BJ (cell line): ENCODE results near the gene NGRN. TPM values are rescaled to one million over a fixed set of nuclear protein-coding genes. Genes with fewer than 3 reads are reported as not detected.

Experiments
- CTCF ChIA-PET: fragments of 350-600 bp; formaldehyde crosslinking; extraction: SDS; loops from one replicate; lab custom pipeline; 2021; ENCODE audit warnings: antibody characterized with exemption, inconsistent platforms; lab: Yijun Ruan, JAX
- POLR2A ChIA-PET: fragments of 300-600 bp; sonication (Branson Sonifier 250); formaldehyde crosslinking; extraction: SDS; loops from one replicate; lab custom pipeline; 2021; ENCODE audit warnings: antibody characterized with exemption; lab: Charles Lee
- DNase-seq: peaks from one replicate; pipeline ENCODE4 v3.0.0-alpha.2; 2011; ENCODE audit warnings: low read depth
- H3K27me3 ChIP-seq: 2 replicates; pipeline ENCODE4 v1.6.0; 2011; ENCODE audit warnings: low read length; ENCODE audit not compliant: control insufficient read depth, insufficient read depth
- H3K36me3 ChIP-seq: 2 replicates; pipeline ENCODE4 v1.5.1; 2011; ENCODE audit warnings: low read length; ENCODE audit not compliant: control insufficient read depth, insufficient read depth
- H3K4me3 ChIP-seq: 2 replicates; pipeline ENCODE4 v1.5.1; 2011; ENCODE audit warnings: low read depth, mild to moderate bottlenecking, control low read depth, low read length
- polyA plus RNA-seq: library from polyadenylated mRNA; depleted of rRNA; stranded (reverse); fragments of >200 nt; gene quantifications from 2 replicates; pipeline ENCODE4 v1.2.3, GENCODE V29; 2011
- TF ChIP-seq, protein P1 (sequence below): IDR thresholded peaks from 2 replicates; pipeline ENCODE4 v1.5.1; 2011; ENCODE audit warnings: low read depth, mild to moderate bottlenecking, control low read depth, inconsistent platforms, low read length, moderate library complexity; ENCODE audit not compliant: insufficient read depth

NGRN gene
- polyA plus RNA-seq, 1 experiment = 63.5 TPM

DNA sequence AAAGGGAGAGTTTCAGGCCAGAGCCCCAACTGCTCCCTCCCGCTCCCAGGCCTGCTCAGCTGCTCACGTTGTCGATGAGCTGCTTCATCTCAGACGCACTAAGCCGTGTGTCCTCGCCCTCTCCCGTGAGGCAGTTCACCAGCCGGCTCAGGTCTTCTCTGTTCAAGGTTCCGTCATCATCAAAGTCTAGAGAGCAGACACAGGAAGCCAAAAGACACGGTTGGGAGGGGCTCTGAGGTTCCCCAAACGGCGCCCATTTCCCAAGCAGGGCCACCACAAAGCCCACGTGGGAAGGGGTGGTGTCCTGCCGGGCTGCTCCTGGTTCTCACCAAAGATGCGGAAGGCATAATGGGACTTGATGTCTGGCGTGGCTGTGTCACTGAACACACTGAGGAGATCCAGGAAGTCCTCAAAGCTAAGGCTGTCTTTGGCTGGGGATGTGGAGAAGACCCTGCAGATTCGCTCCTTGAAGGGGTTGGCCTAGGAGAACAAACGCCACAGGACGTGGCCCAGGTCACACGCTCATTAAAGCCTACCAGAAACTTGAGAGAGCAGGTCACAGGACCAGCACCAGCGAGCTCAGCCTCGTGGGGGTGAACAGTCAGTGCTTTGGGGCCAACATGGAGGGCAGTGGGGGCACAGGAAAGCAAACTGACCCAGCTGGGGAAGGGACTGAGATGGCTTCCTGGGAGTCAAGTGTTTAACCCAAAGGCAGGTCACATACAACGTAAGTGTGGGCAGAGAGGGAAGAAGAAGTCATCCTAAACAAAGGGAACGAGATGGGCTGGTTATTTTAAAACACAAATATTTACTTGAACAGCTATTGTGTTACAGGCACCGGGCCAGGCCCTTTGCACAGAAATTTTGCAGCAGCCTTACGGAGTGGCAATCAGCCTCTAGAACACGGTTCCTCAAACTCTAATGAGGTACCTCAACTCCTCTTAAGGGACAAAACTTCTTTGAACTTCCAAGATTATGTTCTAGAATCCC, 34.1 kb upstream of the NGRN start:
- Histone ChIP-seq H3K27me3 (no peaks in the 10 kb centered on the region), H3K4me3 (no peak overlapping the region), H3K36me3 (peaks cover 18% of the 10 kb centered on the region)
- DNase-seq = no peak
- ChIA-PET CTCF (interaction anchor here (0.9 to 5.2 kb wide), 3 partner anchors 8 to 78 kb away, joined by 3 to 46 read pairs (median 4); no protein-coding TSS in a partner anchor), POLR2A (no interaction called here)
- TF ChIP-seq, protein P1, sequence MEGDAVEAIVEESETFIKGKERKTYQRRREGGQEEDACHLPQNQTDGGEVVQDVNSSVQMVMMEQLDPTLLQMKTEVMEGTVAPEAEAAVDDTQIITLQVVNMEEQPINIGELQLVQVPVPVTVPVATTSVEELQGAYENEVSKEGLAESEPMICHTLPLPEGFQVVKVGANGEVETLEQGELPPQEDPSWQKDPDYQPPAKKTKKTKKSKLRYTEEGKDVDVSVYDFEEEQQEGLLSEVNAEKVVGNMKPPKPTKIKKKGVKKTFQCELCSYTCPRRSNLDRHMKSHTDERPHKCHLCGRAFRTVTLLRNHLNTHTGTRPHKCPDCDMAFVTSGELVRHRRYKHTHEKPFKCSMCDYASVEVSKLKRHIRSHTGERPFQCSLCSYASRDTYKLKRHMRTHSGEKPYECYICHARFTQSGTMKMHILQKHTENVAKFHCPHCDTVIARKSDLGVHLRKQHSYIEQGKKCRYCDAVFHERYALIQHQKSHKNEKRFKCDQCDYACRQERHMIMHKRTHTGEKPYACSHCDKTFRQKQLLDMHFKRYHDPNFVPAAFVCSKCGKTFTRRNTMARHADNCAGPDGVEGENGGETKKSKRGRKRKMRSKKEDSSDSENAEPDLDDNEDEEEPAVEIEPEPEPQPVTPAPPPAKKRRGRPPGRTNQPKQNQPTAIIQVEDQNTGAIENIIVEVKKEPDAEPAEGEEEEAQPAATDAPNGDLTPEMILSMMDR = no peak

DNA sequence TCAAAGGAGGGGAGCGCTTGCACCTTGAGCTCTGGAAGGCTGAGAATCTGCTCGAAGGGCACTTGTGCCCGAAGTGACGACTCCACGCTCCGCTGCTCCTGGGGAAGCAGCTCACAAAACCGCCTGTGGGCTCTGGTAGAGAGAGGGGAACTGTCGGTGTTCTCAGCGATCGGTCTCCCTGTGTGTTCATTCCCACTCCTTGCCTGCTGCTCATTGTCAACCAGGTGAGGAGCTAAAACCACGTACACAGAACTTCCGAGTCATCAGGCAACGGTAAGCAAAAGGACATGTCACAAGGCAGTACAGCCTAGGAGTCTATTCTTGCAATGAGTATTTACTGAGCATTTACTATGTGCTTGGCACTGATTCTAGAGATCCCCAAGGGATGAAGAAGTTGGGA, 33.3 kb upstream of the NGRN start:
- Histone ChIP-seq H3K36me3 (peaks cover 17% of the 10 kb centered on the region), H3K4me3 (no peak overlapping the region; the same call in 1 of the 2 replicates), H3K27me3 (no peaks in the 10 kb centered on the region)
- POLR2A ChIA-PET = no interaction called here
- TF ChIP-seq, protein P1 = no peak
- CTCF ChIA-PET = interaction anchor here (1.8 to 5.2 kb wide), 2 partner anchors 9 to 11 kb away, joined by 4 to 46 read pairs; no protein-coding TSS in a partner anchor
- DNase-seq = no peak

DNA sequence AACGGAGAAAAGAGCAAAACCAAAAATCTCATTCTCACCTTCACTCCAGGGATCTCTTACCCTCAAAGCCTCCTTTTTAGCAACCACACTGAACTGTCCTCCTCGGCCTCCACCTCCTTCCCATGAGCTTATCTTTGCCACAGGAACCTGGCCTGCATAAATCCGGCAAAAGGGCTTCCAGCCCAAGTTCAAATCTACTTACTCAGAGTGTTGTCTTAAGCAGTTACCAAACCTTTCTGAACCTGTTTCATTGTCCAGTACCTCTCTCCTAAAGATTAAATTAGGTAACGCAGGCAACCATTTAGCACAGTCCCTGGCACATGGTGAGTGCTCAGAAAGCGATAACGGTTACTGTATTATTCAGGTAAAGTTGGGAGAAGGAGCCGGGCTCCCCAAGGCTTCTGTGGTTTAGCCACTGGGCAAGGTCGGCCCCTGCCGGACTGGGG, 32.5 kb upstream of the NGRN start:
- Histone ChIP-seq H3K27me3 (no peaks in the 10 kb centered on the region), H3K4me3 (peak overlapping the region; percentile 92), H3K36me3 (peaks cover 17% of the 10 kb centered on the region)
- no peak for DNase-seq
- TF ChIP-seq, protein P1 = peak; percentile 58; the same call in 1 of the 2 replicates
- ChIA-PET CTCF (interaction anchor here (0.6 to 5.2 kb wide), 7 partner anchors 9 to 133 kb away, joined by 3 to 46 read pairs (median 3); no protein-coding TSS in a partner anchor), POLR2A (interaction anchor here (0.6 to 0.9 kb wide), 3 partner anchors 19 to 232 kb away, joined by 3 read pairs; partner anchors contain the start of gene ZNF710)

DNA sequence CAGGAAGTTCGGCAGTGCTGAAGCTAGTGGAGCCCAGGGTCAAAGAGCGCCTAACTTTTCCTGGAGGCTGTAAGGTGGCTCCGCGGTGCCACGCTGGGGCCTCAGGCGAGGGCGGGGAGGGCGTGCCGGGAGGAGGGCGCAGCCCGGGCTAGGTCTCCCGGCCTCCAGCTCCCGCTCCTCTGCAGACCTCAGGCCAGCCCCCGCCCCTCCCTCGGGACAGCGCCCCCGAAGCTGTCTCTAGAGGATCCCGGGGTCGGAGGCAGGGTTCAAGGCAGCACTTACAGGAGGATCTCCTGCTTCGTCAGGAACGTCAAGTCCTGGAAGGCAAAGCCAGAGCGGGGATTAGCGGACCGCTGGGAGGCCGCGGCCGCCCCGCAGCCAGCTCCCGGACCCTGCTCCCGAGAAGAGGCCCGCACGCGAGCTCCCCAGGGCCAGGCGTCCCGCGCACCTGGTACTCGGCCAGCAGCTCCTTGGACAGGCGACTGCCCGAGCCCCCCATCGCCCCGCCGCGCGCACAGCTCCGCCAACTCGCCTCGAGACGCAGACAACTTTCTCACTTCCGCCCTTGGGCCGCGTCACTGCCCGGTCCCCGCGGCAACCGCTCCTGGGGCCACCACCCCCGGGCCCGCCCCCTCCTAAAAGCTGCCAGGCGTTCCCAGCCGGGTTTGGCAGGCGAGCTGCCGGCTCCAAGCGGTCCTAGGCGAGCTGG, 31.9 kb upstream of the NGRN start, which contains the start of gene CIB1:
Gene CIB1 (minus strand): TSS at position 555 of the 709 bp plus-strand sequence. CDS start 56 bp downstream, at position 499.
- no peaks in the 10 kb centered on the region for H3K27me3 ChIP-seq
- peak; percentile 76 for DNase-seq
- ChIA-PET CTCF (interaction anchor here (0.7 to 5.2 kb wide), 6 partner anchors 10 to 134 kb away, joined by 3 to 46 read pairs (median 4); no protein-coding TSS in a partner anchor), POLR2A (interaction anchor here (0.6 to 0.9 kb wide), 8 partner anchors 19 to 363 kb away, joined by 3 to 14 read pairs (median 4); partner anchors contain the start of gene ZNF710)
- TF ChIP-seq, protein P1 = no peak; the same call in 1 of the 2 replicates
- peak within 1 kb of the TSS; percentile 92 for H3K4me3 ChIP-seq
- H3K36me3 ChIP-seq = peaks cover 17% of the 10 kb centered on the region
